Tongue (tissue), 2 donors: ENCODE data around the gene NFYA. TPM values are rescaled to one million over a fixed set of nuclear protein-coding genes. Genes with fewer than 3 reads are reported as not detected.

ENCODE experiments used
- DNase-seq: peaks from one replicate; pipeline ENCODE4 v3.0.0-alpha.2; 2015
- total RNA-seq: library from RNA; depleted of rRNA; stranded (reverse); fragments of >200 nt; gene quantifications from one replicate; pipeline ENCODE4 v1.2.3, GENCODE V29; 2014

Gene NFYA
- total RNA-seq, 1 donor from 2014 or later, result 27.8 TPM

GRCh38 chr6:41047306-41047705 lies 25.5 kb upstream of the NFYA start:
- DNase-seq, result no peak

GRCh38 chr6:41047745-41048732 lies 24.7 kb upstream of the NFYA start:
- DNase-seq, result peak; percentile 83

- DNase-seq, result peak; percentile 84
Observed at GRCh38 chr6:41049521-41049920, 23.3 kb upstream of the NFYA start.

- DNase-seq, result no peak
Observed at GRCh38 chr6:41049955-41050354, 22.8 kb upstream of the NFYA start.

- no peak for DNase-seq
Observed at GRCh38 chr6:41050536-41050935, 22.2 kb upstream of the NFYA start.

GRCh38 chr6:41051873-41052272 lies 20.9 kb upstream of the NFYA start:
- no peak for DNase-seq

GRCh38 chr6:41053041-41053440 lies 19.7 kb upstream of the NFYA start, which contains the start of gene APOBEC2:
Gene APOBEC2, plus strand, starts transcription at chr6:41053202. Its CDS starts 146 bp downstream, at chr6:41053348.
- DNase-seq, result peak; percentile 88

- DNase-seq, result peak; percentile 67
Observed at GRCh38 chr6:41054511-41054910, 18.3 kb upstream of the NFYA start.

GRCh38 chr6:41055149-41055548 lies 17.6 kb upstream of the NFYA start:
- DNase-seq, result peak; percentile 73

- DNase-seq, result no peak
Observed at GRCh38 chr6:41056768-41057490, 15.8 kb upstream of the NFYA start.

GRCh38 chr6:41058783-41059181 lies 14.0 kb upstream of the NFYA start:
- no peak for DNase-seq

GRCh38 chr6:41059556-41059955 lies 13.2 kb upstream of the NFYA start:
- no peak for DNase-seq

GRCh38 chr6:41061196-41061726 lies 11.5 kb upstream of the NFYA start:
- DNase-seq, result no peak

- no peak for DNase-seq
Observed at GRCh38 chr6:41062056-41062455, 10.7 kb upstream of the NFYA start.

- DNase-seq, result peak; percentile 64
Observed at GRCh38 chr6:41063884-41064285, 8.9 kb upstream of the NFYA start.

- no peak for DNase-seq
Observed at GRCh38 chr6:41064841-41065240, 7.9 kb upstream of the NFYA start.

- DNase-seq, result no peak
Observed at GRCh38 chr6:41065550-41066026, 7.2 kb upstream of the NFYA start.

GRCh38 chr6:41066867-41067304 lies 5.9 kb upstream of the NFYA start:
- DNase-seq, result peak; percentile 93

GRCh38 chr6:41071501-41071922 lies 1.3 kb upstream of the NFYA start:
- no peak for DNase-seq

GRCh38 chr6:41071923-41072835 lies 595 bp upstream of the NFYA start, which contains the start of gene OARD1:
Gene OARD1, minus strand, starts transcription at chr6:41072356. Its CDS starts 722 bp downstream, at chr6:41071634.
- peak; percentile 100 for DNase-seq
